Glomerular endothelial cell (primary cell): ENCODE data around the gene DGKD. TPM values are rescaled to one million over a fixed set of nuclear protein-coding genes. Genes with fewer than 3 reads are reported as not detected.

Experiments
- DNase-seq: peaks from one replicate; pipeline ENCODE4 v3.0.0-alpha.2; 2011; ENCODE audit warnings: low read depth, low spot score; ENCODE audit errors: extremely low read depth
- total RNA-seq: library from RNA; depleted of rRNA; stranded (reverse); fragments of >200 nt; gene quantifications from 2 replicates; pipeline ENCODE4 v1.2.3, GENCODE V29; 2015

Gene DGKD
- total RNA-seq, 1 donor from 2014 or later: 13.0 TPM

- DNase-seq: no peak
Observed at GRCh38 chr2:233455491-233455890, 101.2 kb downstream of the DGKD start.

- no peak for DNase-seq
Observed at GRCh38 chr2:233456111-233456510, 101.8 kb downstream of the DGKD start.

- DNase-seq: no peak
Observed at GRCh38 chr2:233456934-233457333, 102.6 kb downstream of the DGKD start.

- no peak for DNase-seq
Observed at GRCh38 chr2:233457356-233457755, 103.1 kb downstream of the DGKD start.

GRCh38 chr2:233458031-233458610, 103.8 kb downstream of the DGKD start:
- DNase-seq: no peak

GRCh38 chr2:233458826-233459225, 104.5 kb downstream of the DGKD start:
- no peak for DNase-seq

GRCh38 chr2:233459426-233459825, 105.1 kb downstream of the DGKD start:
- no peak for DNase-seq

- no peak for DNase-seq
Observed at GRCh38 chr2:233460726-233461441, 106.6 kb downstream of the DGKD start.

GRCh38 chr2:233461481-233461891, 107.2 kb downstream of the DGKD start:
- DNase-seq: no peak

GRCh38 chr2:233462202-233462785, 108.0 kb downstream of the DGKD start:
- DNase-seq: no peak

GRCh38 chr2:233462826-233463470, 108.7 kb downstream of the DGKD start:
- no peak for DNase-seq

GRCh38 chr2:233463586-233463985, 109.3 kb downstream of the DGKD start:
- no peak for DNase-seq

- DNase-seq: no peak
Observed at GRCh38 chr2:233464056-233464455, 109.8 kb downstream of the DGKD start.

GRCh38 chr2:233464531-233465240, 110.4 kb downstream of the DGKD start:
- DNase-seq: no peak

- no peak for DNase-seq
Observed at GRCh38 chr2:233466991-233467603, 112.8 kb downstream of the DGKD start.

GRCh38 chr2:233468047-233468740, 113.9 kb downstream of the DGKD start:
- DNase-seq: no peak

GRCh38 chr2:233468741-233469110, 114.4 kb downstream of the DGKD start:
- DNase-seq: no peak

- DNase-seq: no peak
Observed at GRCh38 chr2:233469261-233470010, 115.1 kb downstream of the DGKD start.

- DNase-seq: no peak
Observed at GRCh38 chr2:233470011-233470687, 115.9 kb downstream of the DGKD start.
